ENCODE measurements around the gene USH2A. TPM values are rescaled to one million over a fixed set of nuclear protein-coding genes. Genes with fewer than 3 reads are reported as not detected.
"Not testable (repeated sequence)": the region's sequence is repeated elsewhere in the genome, so short reads cannot be mapped to it uniquely, and the experiment has no call there.

Gene USH2A
- total RNA-seq, 2 donors from 2014 or later, result not detected

DNA sequence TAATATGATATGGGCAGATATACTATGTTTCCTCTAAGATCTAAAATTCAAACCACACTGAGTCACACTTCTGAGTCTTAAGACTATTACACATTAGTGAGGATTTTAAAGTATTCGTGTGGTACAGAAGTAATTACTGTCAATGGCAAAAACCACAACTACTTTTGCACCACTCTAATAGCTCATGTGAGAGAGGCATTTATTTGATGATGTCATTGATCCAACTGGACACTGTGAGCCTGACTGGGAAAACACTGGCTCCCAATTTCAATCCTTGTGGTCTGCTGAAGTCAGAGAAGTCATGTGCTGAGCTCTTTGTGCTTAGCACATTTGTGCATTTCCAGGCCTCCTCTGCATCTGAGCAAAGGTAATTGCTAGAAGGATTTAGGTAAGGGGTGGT, 377.8 kb downstream of the USH2A start:
- DNase-seq (ENCODE audit: low spot score), result no peak
- Mint-ChIP-seq H3K27ac (no peak overlapping the region), H3K4me1 (ENCODE audit: low read depth in 2 of 2) (no peaks in the 10 kb centered on the region), H3K27me3 (no peaks in the 10 kb centered on the region), H3K9me3 (peaks cover 16% of the 10 kb centered on the region), H3K36me3 (no peaks in the 10 kb centered on the region), H3K4me3 (no peak overlapping the region)
- no peak for ATAC-seq

DNA sequence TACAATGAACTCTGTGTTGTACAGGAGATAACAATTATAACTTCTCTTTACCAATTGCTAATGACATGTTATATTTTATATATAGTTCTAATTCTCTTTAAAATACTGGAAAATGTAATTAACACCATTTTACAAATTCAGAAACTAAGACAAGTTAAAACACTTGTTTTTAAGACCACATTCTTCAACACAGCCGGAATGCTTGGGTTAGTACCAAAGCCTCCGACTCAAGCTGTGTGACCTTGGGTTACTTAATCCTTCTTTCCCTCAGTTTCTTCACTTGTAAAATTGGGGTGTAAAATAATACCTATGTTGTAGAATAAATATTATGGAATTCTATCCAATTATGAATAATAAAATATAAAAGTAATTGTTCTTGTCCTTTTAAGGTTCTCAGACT, 378.7 kb downstream of the USH2A start:
- no peaks in the 10 kb centered on the region for H3K27me3 Mint-ChIP-seq
- DNase-seq (ENCODE audit: low spot score) (no peak), ATAC-seq (no peak)
- H3K27ac Mint-ChIP-seq, result no peak overlapping the region
- H3K36me3 Mint-ChIP-seq, result no peaks in the 10 kb centered on the region
- no peak overlapping the region for H3K4me3 Mint-ChIP-seq
- H3K9me3 Mint-ChIP-seq, result peaks cover 15% of the 10 kb centered on the region
- no peaks in the 10 kb centered on the region for H3K4me1 Mint-ChIP-seq (ENCODE audit: low read depth in 2 of 2)

DNA sequence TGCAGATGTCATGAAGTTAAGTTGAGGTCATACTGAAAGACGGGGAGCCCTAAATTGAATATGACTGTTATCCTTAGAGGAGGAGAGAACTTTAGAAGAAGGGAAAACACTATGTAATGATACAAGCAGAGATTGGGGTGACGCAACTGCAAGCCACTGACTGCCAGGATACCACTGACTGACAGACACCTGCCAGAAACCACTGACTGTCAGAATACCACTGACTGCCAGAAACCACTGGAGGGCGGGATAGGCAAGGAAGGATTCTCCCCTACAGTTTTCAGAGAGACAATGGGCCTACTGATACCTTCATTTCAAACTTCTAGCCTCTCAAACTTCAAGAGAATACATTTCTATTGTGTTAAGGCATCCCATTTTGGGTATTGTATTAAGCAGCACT, 388.7 kb downstream of the USH2A start:
- Mint-ChIP-seq H3K4me1 (ENCODE audit: low read depth in 2 of 2) (no peaks in the 10 kb centered on the region), H3K4me3 (no peak overlapping the region)
- ATAC-seq, result no peak

DNA sequence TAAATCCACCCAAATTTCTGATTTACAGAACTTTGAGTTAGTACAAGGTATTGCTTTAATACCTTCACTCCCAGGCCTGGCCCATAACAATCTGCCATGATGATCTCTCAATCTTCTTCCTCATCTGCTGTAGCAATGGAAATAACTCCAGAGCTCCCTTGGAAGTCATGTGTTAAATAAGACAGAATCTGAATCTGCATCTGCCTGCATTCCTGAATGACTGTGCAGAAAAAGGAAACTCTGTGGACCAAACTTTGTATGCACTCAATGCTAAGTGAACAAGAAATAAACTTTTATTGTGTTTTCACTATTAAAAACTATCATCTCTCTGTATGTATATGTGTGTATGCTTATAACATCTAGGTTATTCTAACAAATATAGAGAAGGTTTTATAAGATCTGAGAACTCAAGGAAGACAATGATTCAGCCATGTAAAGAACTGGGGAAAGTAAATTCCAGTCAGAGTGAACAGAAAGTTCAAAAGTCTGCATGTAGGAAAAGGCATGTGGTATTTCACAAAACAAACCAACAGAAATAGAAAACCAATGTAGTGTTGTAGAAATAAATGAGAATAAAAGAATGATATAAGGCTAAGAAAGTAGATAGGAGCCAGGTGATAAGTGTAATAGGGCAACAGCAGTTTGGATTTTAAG, 390.2 kb downstream of the USH2A start:
- H3K27me3 Mint-ChIP-seq, result no peaks in the 10 kb centered on the region
- no peaks in the 10 kb centered on the region for H3K4me1 Mint-ChIP-seq (ENCODE audit: low read depth in 2 of 2)
- H3K36me3 Mint-ChIP-seq, result no peaks in the 10 kb centered on the region
- no peak for DNase-seq (ENCODE audit: low spot score)
- H3K4me3 Mint-ChIP-seq, result no peak overlapping the region
- H3K27ac Mint-ChIP-seq, result no peak overlapping the region
- ATAC-seq, result no peak
- H3K9me3 Mint-ChIP-seq, result peaks cover 19% of the 10 kb centered on the region

More for the DNA sequence above, 388.7 kb downstream of the USH2A start:
- no peak for DNase-seq (ENCODE audit: low spot score)
- Mint-ChIP-seq H3K27ac (no peak overlapping the region), H3K36me3 (no peaks in the 10 kb centered on the region), H3K9me3 (peaks cover 19% of the 10 kb centered on the region), H3K27me3 (no peaks in the 10 kb centered on the region)

DNA sequence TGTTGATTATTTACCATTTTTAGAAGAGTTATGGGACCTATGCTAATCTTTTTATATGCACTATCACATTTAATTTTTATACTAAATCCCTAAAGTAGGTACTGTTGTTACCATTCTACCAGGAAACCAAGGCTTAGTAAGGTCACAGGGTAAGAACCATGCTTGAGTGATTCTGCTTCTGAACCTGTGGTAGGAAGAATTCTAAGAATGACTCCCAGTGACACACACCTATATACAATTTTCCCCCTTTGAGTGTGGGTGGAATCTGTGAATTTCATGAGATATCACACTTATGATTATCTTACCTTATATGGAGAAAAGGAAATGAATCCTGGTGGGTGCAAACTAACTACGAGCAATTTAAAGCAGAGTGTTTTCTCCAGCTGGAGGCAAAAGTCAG, 391.0 kb downstream of the USH2A start:
- ATAC-seq, result no peak

DNA sequence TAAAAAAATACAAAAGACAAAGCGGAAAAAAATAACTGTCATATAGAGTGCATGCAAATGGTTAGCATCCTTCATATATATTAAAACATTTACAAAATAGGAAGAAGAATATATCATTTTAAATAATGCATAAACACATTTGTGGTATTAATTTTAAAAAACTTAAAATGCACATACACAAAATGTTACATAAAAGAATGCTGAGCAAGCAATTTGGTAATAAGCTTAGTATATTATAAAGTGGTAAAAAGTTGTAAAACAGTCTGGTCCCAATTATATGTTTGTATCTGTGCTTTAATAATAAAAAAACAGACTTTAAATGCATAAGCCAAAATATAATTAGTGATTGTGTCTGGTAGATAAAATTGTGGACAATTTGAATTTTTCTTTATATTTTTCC, 394.6 kb downstream of the USH2A start:
- no peaks in the 10 kb centered on the region for H3K4me1 Mint-ChIP-seq (ENCODE audit: low read depth in 2 of 2)
- H3K36me3 Mint-ChIP-seq, result no peaks in the 10 kb centered on the region
- no peaks in the 10 kb centered on the region for H3K27me3 Mint-ChIP-seq
- no peak overlapping the region for H3K27ac Mint-ChIP-seq
- H3K4me3 Mint-ChIP-seq, result no peak overlapping the region
- DNase-seq (ENCODE audit: low spot score) (no peak), ATAC-seq (no peak)
- peaks cover 19% of the 10 kb centered on the region for H3K9me3 Mint-ChIP-seq

More for the DNA sequence above, 391.0 kb downstream of the USH2A start:
- no peak for DNase-seq (ENCODE audit: low spot score)
- H3K27me3 Mint-ChIP-seq, result no peaks in the 10 kb centered on the region
- H3K4me3 Mint-ChIP-seq, result no peak overlapping the region
- no peaks in the 10 kb centered on the region for H3K36me3 Mint-ChIP-seq
- H3K27ac Mint-ChIP-seq, result no peak overlapping the region
- H3K4me1 Mint-ChIP-seq (ENCODE audit: low read depth in 2 of 2), result no peaks in the 10 kb centered on the region
- peaks cover 19% of the 10 kb centered on the region for H3K9me3 Mint-ChIP-seq

DNA sequence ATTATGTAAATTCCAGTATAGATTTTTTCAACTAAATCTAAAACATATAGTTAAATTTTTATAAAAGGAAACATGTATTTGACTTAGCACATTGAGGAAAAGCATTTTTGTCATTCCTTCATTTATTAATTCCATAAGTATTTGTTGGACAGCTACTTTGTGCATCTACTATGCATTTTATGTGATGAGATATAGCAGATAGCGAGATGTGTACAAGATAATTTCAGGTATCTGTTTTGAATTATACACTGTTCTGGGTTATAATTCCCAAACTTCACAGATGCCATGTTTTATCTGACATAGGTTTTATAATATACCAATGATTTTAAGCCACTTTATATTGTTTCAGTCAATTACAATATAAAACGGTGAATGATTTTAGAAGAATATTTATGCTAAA, 398.7 kb downstream of the USH2A start:
- Mint-ChIP-seq H3K27ac (no peak overlapping the region), H3K4me1 (ENCODE audit: low read depth in 2 of 2) (no peaks in the 10 kb centered on the region), H3K27me3 (no peaks in the 10 kb centered on the region), H3K4me3 (no peak overlapping the region), H3K9me3 (peaks cover 20% of the 10 kb centered on the region), H3K36me3 (no peaks in the 10 kb centered on the region)
- DNase-seq (ENCODE audit: low spot score) (no peak), ATAC-seq (no peak)

DNA sequence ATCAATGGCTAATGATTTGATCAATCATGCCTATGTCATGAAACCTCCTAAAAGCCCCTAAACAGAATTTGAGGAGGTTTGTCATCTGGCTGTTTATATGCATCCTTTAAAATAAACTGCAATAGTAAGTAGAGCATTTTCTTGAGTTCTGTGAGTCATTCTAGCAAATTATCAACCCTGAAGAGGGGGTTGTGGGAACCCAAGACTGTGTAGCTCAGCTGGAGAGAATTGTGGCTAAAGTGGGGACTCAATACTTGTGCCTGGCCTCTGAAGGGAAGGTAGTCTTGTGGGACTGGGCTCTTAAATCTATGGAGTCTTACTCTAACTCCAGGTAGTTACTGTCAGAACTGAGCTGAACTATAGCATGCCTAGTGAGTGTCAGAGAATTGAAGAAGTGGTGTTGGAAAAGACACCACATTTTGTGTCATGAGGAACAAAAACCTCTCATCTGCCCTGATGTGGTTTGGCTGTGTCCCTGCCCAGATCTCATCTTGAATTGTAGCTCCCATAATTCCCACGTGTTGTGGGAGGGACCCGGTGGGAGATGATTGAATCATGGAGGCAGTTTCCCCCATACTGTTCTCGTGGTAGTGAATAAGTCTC, 402.4 kb downstream of the USH2A start:
- Mint-ChIP-seq H3K27me3 (no peaks in the 10 kb centered on the region), H3K4me3 (no peak overlapping the region), H3K27ac (no peak overlapping the region), H3K9me3 (peaks cover 26% of the 10 kb centered on the region), H3K4me1 (ENCODE audit: low read depth in 2 of 2) (no peaks in the 10 kb centered on the region), H3K36me3 (no peaks in the 10 kb centered on the region)
- ATAC-seq (no peak), DNase-seq (ENCODE audit: low spot score) (no peak)

DNA sequence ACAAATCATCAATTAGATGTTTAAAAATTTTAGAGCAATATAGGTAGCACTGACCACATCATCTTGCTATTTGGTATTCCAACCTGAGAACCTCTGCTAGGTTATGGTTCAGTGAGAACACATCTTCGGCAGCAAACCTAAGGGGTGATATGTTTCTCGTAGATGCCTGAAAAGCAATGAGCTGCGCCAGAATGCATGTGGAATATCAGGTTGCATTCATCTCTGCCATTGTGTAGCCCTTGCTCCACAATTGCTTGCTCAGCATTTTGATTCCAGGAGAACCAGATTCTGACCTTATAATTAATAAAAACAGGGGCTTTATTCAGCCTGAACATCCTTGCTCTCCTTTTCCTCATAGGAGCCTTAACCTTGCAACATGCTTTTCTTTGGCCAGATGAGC, 408.1 kb downstream of the USH2A start:
- H3K4me1 Mint-ChIP-seq (ENCODE audit: low read depth in 2 of 2), result no peaks in the 10 kb centered on the region
- H3K27me3 Mint-ChIP-seq, result no peaks in the 10 kb centered on the region
- DNase-seq (ENCODE audit: low spot score) (no peak), ATAC-seq (no peak)
- H3K4me3 Mint-ChIP-seq, result no peak overlapping the region
- H3K36me3 Mint-ChIP-seq, result peaks cover 17% of the 10 kb centered on the region
- peaks cover 30% of the 10 kb centered on the region for H3K9me3 Mint-ChIP-seq
- H3K27ac Mint-ChIP-seq, result no peak overlapping the region

DNA sequence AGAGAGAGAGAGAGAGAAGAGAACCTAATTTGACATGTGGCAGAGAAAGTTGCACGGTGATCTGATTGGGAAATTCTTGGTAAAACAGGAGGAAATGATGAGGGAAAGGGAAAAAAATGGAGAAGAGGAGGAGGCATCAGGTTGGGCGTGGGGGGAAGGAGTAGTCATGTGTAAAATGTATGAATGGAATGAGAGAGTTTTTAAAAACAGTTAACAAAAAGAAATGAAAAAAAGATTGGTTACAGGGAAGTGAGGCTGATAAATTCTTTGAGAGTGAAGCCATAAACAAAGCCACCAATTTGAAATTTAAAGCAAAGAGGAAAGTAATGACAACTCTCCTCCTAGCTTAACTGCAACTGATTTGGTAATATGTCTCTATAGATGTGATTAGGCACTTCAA, 409.2 kb downstream of the USH2A start:
- H3K4me1 Mint-ChIP-seq (ENCODE audit: low read depth in 2 of 2), result no peaks in the 10 kb centered on the region
- ATAC-seq, result no peak

DNA sequence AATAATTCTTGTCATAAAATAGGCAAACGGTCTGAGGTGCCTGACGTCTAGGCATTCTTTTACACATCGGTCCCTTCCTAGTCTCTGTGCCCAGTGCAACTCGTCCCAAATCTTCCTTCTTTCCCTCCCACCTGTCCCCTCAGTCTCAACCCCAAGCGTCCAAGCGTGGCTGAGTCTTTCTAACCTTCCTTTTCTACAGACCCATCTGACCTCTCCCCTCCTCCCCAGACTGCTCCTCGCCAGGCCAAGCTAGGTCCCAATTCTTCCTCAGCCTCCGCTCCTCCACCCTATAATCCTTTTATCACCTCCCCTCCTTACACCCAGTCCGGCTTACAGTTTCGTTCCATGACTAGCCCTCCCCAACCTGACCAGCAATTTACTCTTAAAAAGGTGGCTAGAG, 413.8 kb downstream of the USH2A start:
- H3K27ac Mint-ChIP-seq; ATAC-seq; DNase-seq (ENCODE audit: low spot score); H3K4me3 Mint-ChIP-seq; H3K4me1 Mint-ChIP-seq (ENCODE audit: low read depth in 2 of 2); H3K27me3 Mint-ChIP-seq: not testable (repeated sequence)
- Mint-ChIP-seq H3K9me3 (peaks cover 31% of the 10 kb centered on the region), H3K36me3 (peaks cover 29% of the 10 kb centered on the region)

More for the DNA sequence above, 409.2 kb downstream of the USH2A start:
- no peak for DNase-seq (ENCODE audit: low spot score)
- Mint-ChIP-seq H3K4me3 (no peak overlapping the region), H3K9me3 (peaks cover 30% of the 10 kb centered on the region), H3K27me3 (no peaks in the 10 kb centered on the region), H3K27ac (no peak overlapping the region), H3K36me3 (peaks cover 25% of the 10 kb centered on the region)

DNA sequence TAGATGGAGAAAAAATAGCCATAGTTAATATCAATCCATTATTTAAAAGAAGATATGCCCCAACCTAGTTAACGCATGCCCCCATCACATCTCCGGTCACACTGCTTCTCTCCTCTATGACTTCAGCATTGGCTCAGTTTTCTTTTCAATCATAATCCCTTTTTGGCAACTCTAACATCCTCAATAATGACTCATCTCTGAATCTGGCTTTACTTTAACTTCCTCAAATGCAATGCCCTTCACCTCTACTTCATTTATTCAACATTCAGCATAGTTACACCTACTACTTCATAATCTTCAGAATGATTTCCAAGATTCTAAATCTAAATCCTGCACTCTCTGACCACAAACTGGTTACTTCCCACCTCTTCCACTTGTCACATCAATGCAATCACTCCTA, 417.3 kb downstream of the USH2A start:
- ATAC-seq (no peak), DNase-seq (ENCODE audit: low spot score) (no peak)
- peaks cover 14% of the 10 kb centered on the region for H3K36me3 Mint-ChIP-seq

DNA sequence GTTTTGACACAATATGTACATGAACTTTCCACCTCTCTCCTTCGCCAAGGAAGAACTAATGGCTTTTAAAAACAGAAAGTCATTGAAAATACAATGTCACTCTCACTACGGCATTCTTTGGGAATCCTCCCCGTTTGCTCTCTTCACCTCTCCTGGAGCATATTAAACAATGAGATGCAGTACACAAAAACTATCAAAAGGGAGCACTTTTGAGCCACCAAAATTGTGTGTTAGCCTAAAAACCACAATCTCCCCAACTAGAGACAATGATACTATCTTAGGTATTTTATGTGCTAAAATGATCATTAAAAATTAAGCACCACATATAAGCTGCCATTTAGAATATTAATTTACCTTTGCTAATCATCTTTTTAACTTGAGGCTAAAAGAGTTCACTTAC, 430.6 kb downstream of the USH2A start:
- Mint-ChIP-seq H3K36me3 (no peaks in the 10 kb centered on the region), H3K27ac (no peak overlapping the region), H3K4me1 (ENCODE audit: low read depth in 2 of 2) (no peaks in the 10 kb centered on the region), H3K4me3 (no peak overlapping the region), H3K27me3 (no peaks in the 10 kb centered on the region), H3K9me3 (peaks cover 8% of the 10 kb centered on the region)
- ATAC-seq (no peak), DNase-seq (ENCODE audit: low spot score) (no peak)

More for the DNA sequence above, 417.3 kb downstream of the USH2A start:
- Mint-ChIP-seq H3K27me3 (no peaks in the 10 kb centered on the region), H3K4me3 (no peak overlapping the region), H3K9me3 (peaks cover 16% of the 10 kb centered on the region), H3K4me1 (ENCODE audit: low read depth in 2 of 2) (no peaks in the 10 kb centered on the region), H3K27ac (no peak overlapping the region)

DNA sequence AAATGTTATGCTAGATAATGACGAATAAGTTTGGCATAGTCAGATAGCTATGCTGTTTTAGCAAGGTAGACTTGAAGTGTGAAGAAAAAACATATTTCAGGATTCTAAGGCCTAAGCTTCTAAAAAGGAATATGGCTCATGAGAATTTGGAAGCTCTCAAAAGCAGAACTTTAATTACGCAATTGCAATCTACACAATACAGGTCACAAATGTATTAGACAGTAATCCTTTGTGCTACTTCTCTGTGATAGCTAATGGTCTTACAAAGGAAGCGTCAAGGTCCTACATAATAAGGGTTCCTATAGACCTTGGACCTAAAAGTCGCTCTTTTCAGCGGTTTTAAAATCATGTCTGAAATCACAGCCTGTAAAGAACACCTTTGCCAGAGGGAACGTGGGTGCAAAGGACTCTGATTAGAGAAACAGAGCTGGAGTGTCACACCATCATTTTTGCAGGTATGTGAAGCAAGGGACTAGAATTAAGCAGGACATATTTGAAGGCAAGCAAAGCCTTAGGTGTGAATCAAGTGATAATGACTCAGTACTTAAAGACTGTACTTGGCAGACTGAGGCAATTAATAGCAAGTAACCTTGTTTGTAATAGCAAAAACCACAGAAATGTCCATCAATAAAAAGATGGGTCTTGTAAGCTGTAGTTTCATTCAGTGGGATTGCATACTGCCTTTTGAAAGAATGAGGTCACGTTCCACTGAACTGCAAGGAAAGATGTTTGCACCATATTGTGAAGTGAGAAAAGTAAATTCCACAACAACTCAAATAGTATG, 436.0 kb downstream of the USH2A start:
- no peak overlapping the region for H3K27ac Mint-ChIP-seq

More for the DNA sequence above, 436.0 kb downstream of the USH2A start:
- Mint-ChIP-seq H3K4me3 (no peak overlapping the region), H3K36me3 (no peaks in the 10 kb centered on the region), H3K9me3 (peaks cover 12% of the 10 kb centered on the region), H3K4me1 (ENCODE audit: low read depth in 2 of 2) (no peaks in the 10 kb centered on the region), H3K27me3 (no peaks in the 10 kb centered on the region)
- DNase-seq (ENCODE audit: low spot score), result no peak
- ATAC-seq, result no peak
